Osteocyte (in vitro differentiated cells): ENCODE measurements around the gene C6orf58. TPM values are rescaled to one million over a fixed set of nuclear protein-coding genes. Genes with fewer than 3 reads are reported as not detected.

Source experiments
- DNase-seq: peaks from one replicate; pipeline ENCODE4 v3.0.0; 2021; ENCODE audit warnings: mixed read lengths; ENCODE audit not compliant: unreplicated experiment; ENCODE audit errors: extremely low spot score
- H3K27ac Mint-ChIP-seq: one replicate; pipeline ENCODE4 v1.8.0; 2021; ENCODE audit warnings: mild to moderate bottlenecking, mixed read lengths; ENCODE audit not compliant: unreplicated experiment
- H3K27me3 Mint-ChIP-seq: one replicate; pipeline ENCODE4 v1.8.0; 2021; ENCODE audit warnings: mixed read lengths; ENCODE audit not compliant: unreplicated experiment
- H3K36me3 Mint-ChIP-seq: one replicate; pipeline ENCODE4 v1.8.0; 2021; ENCODE audit warnings: mixed read lengths; ENCODE audit not compliant: unreplicated experiment
- H3K4me1 Mint-ChIP-seq: one replicate; pipeline ENCODE4 v1.8.0; 2021; ENCODE audit warnings: mixed read lengths; ENCODE audit not compliant: unreplicated experiment
- H3K4me3 Mint-ChIP-seq: one replicate; pipeline ENCODE4 v1.8.0; 2021; ENCODE audit warnings: mild to moderate bottlenecking, moderate library complexity, mixed read lengths; ENCODE audit not compliant: unreplicated experiment
- H3K9me3 Mint-ChIP-seq: one replicate; pipeline ENCODE4 v1.8.0; 2021; ENCODE audit warnings: mixed read lengths; ENCODE audit not compliant: unreplicated experiment
- CTCF ChIP-seq: fragments of 200-600 bp; sonication (generic); IDR thresholded peaks from 2 replicates; pipeline ENCODE4 v1.5.0; 2021; ENCODE audit warnings: antibody characterized with exemption, mild to moderate bottlenecking, moderate library complexity
- total RNA-seq: library from RNA; stranded (reverse); gene quantifications from 2 replicates; pipeline ENCODE4 v1.2.1, GENCODE V29; 2021

Gene C6orf58
- total RNA-seq, 1 donor from 2014 or later = not detected

- peak; percentile 28 for TF ChIP-seq CTCF
- DNase-seq = no peak
- H3K27ac Mint-ChIP-seq = no peak overlapping the region
Observed at GRCh38 chr6:127547215-127547614, 29.8 kb upstream of the C6orf58 start.

GRCh38 chr6:127547904-127548649 lies 28.9 kb upstream of the C6orf58 start:
- no peak for DNase-seq
- H3K4me3 Mint-ChIP-seq = no peak overlapping the region
- H3K36me3 Mint-ChIP-seq = no peaks in the 10 kb centered on the region
- no peaks in the 10 kb centered on the region for H3K9me3 Mint-ChIP-seq
- TF ChIP-seq CTCF = peak; percentile 42
- H3K4me1 Mint-ChIP-seq = peaks cover 11% of the 10 kb centered on the region
- H3K27ac Mint-ChIP-seq = no peak overlapping the region
- peaks cover 16% of the 10 kb centered on the region for H3K27me3 Mint-ChIP-seq

More at GRCh38 chr6:127547215-127547614, 29.8 kb upstream of the C6orf58 start:
- H3K27me3 Mint-ChIP-seq = peaks cover 19% of the 10 kb centered on the region
- H3K9me3 Mint-ChIP-seq = no peaks in the 10 kb centered on the region
- peaks cover 11% of the 10 kb centered on the region for H3K4me1 Mint-ChIP-seq
- no peak overlapping the region for H3K4me3 Mint-ChIP-seq
- H3K36me3 Mint-ChIP-seq = no peaks in the 10 kb centered on the region

- no peak overlapping the region for H3K4me3 Mint-ChIP-seq
- no peak for DNase-seq
- no peaks in the 10 kb centered on the region for H3K9me3 Mint-ChIP-seq
- TF ChIP-seq CTCF = no peak
- H3K36me3 Mint-ChIP-seq = no peaks in the 10 kb centered on the region
- H3K4me1 Mint-ChIP-seq = peaks cover 11% of the 10 kb centered on the region
- no peak overlapping the region for H3K27ac Mint-ChIP-seq
- peaks cover 10% of the 10 kb centered on the region for H3K27me3 Mint-ChIP-seq
Observed at GRCh38 chr6:127550403-127550802, 26.6 kb upstream of the C6orf58 start.

GRCh38 chr6:127554435-127555006 lies 22.5 kb upstream of the C6orf58 start:
- no peak for DNase-seq

More at GRCh38 chr6:127554435-127555006, 22.5 kb upstream of the C6orf58 start:
- no peaks in the 10 kb centered on the region for H3K9me3 Mint-ChIP-seq
- H3K36me3 Mint-ChIP-seq = no peaks in the 10 kb centered on the region
- no peaks in the 10 kb centered on the region for H3K27me3 Mint-ChIP-seq
- TF ChIP-seq CTCF = peak; percentile 66
- no peak overlapping the region for H3K27ac Mint-ChIP-seq
- H3K4me1 Mint-ChIP-seq = peaks cover 11% of the 10 kb centered on the region
- H3K4me3 Mint-ChIP-seq = no peak overlapping the region
